Measurements from ENCODE around the gene TRIM33. TPM values are rescaled to one million over a fixed set of nuclear protein-coding genes. Genes with fewer than 3 reads are reported as not detected.
"Not testable (repeated sequence)": the region's sequence is repeated elsewhere in the genome, so short reads cannot be mapped to it uniquely, and the experiment has no call there.

The TRIM33 gene
- total and polyA plus RNA-seq, 2 donors (not counting 1 experiment from before 2014, with no cell fraction given), result 17.8 to 21.5 TPM

- no peaks in the 10 kb centered on the region for H3K36me3 ChIP-seq (ENCODE audit: control insufficient read depth, insufficient read depth, low read length)
- no peaks in the 10 kb centered on the region for H3K27me3 ChIP-seq (ENCODE audit: control insufficient read depth, insufficient read depth, low read length)
- no peaks in the 10 kb centered on the region for H3K9me3 ChIP-seq (ENCODE audit: control insufficient read depth, insufficient read depth, low read depth, low read length)
- H3K4me3 ChIP-seq (replicated peaks in 1 of 4; ENCODE audit: control extremely low read depth in 1 of 4, insufficient read depth in 1 of 4, low read depth in 3 of 4, low read length in 4 of 4), result no peak overlapping the region
- TF ChIP-seq EZH2 (IDR thresholded peaks at IDR 0.05; ENCODE audit: low read length, missing control alignments) (no peak), CTCF (conservative IDR thresholded peaks at IDR 0.05 in 1 of 2, IDR thresholded peaks at IDR 0.05 in 1 of 2; ENCODE audit: low read depth in 1 of 2, low read length in 2 of 2) (no peak)
- DNase-seq (ENCODE audit: low read depth in 2 of 2), result no peak
- H3K4me2 ChIP-seq (ENCODE audit: extremely low read depth, insufficient read depth, low read length), result no peak overlapping the region
- no peaks in the 10 kb centered on the region for H4K20me1 ChIP-seq (ENCODE audit: control insufficient read depth, extremely low read depth, insufficient read depth, low read length)
- no peaks in the 10 kb centered on the region for H3K79me2 ChIP-seq (ENCODE audit: control insufficient read depth, insufficient read depth, low read length)
- H3K9ac ChIP-seq (ENCODE audit: insufficient read depth, low read length), result no peak overlapping the region
- no peak overlapping the region for H2AFZ ChIP-seq (ENCODE audit: low read length)
- H3K4me1 ChIP-seq (ENCODE audit: control insufficient read depth, extremely low read depth, insufficient read depth, low read length), result no peaks in the 10 kb centered on the region
- H3K27ac ChIP-seq (ENCODE audit: insufficient read depth, low read length), result no peak overlapping the region
Observed at GRCh38 chr1:114367810-114368209, 143.2 kb downstream of the TRIM33 start.

- H3K27me3 ChIP-seq (ENCODE audit: control insufficient read depth, insufficient read depth, low read length); H3K79me2 ChIP-seq (ENCODE audit: control insufficient read depth, insufficient read depth, low read length); H3K27ac ChIP-seq (ENCODE audit: insufficient read depth, low read length); DNase-seq (ENCODE audit: low read depth in 2 of 2); H3K36me3 ChIP-seq (ENCODE audit: control insufficient read depth, insufficient read depth, low read length); H4K20me1 ChIP-seq (ENCODE audit: control insufficient read depth, extremely low read depth, insufficient read depth, low read length); H2AFZ ChIP-seq (ENCODE audit: low read length); H3K4me3 ChIP-seq (replicated peaks in 1 of 4; ENCODE audit: control extremely low read depth in 1 of 4, insufficient read depth in 1 of 4, low read depth in 3 of 4, low read length in 4 of 4); H3K4me2 ChIP-seq (ENCODE audit: extremely low read depth, insufficient read depth, low read length); H3K9me3 ChIP-seq (ENCODE audit: control insufficient read depth, insufficient read depth, low read depth, low read length); H3K4me1 ChIP-seq (ENCODE audit: control insufficient read depth, extremely low read depth, insufficient read depth, low read length); H3K9ac ChIP-seq (ENCODE audit: insufficient read depth, low read length): not testable (repeated sequence)
Observed at GRCh38 chr1:114363230-114363629, 147.8 kb downstream of the TRIM33 start.

GRCh38 chr1:114359791-114360190, 151.2 kb downstream of the TRIM33 start:
- H4K20me1 ChIP-seq (ENCODE audit: control insufficient read depth, extremely low read depth, insufficient read depth, low read length), result no peaks in the 10 kb centered on the region
- no peak overlapping the region for H3K9ac ChIP-seq (ENCODE audit: insufficient read depth, low read length)
- no peak overlapping the region for H3K4me2 ChIP-seq (ENCODE audit: extremely low read depth, insufficient read depth, low read length)
- no peaks in the 10 kb centered on the region for H3K36me3 ChIP-seq (ENCODE audit: control insufficient read depth, insufficient read depth, low read length)
- no peaks in the 10 kb centered on the region for H3K4me1 ChIP-seq (ENCODE audit: control insufficient read depth, extremely low read depth, insufficient read depth, low read length)
- TF ChIP-seq CTCF (conservative IDR thresholded peaks at IDR 0.05 in 1 of 2, IDR thresholded peaks at IDR 0.05 in 1 of 2; ENCODE audit: low read depth in 1 of 2, low read length in 2 of 2) (no peak), EZH2 (IDR thresholded peaks at IDR 0.05; ENCODE audit: low read length, missing control alignments) (no peak)
- H3K4me3 ChIP-seq (replicated peaks in 1 of 4; ENCODE audit: control extremely low read depth in 1 of 4, insufficient read depth in 1 of 4, low read depth in 3 of 4, low read length in 4 of 4), result no peak overlapping the region
- no peaks in the 10 kb centered on the region for H3K9me3 ChIP-seq (ENCODE audit: control insufficient read depth, insufficient read depth, low read depth, low read length)
- no peak overlapping the region for H3K27ac ChIP-seq (ENCODE audit: insufficient read depth, low read length)
- no peaks in the 10 kb centered on the region for H3K79me2 ChIP-seq (ENCODE audit: control insufficient read depth, insufficient read depth, low read length)
- H2AFZ ChIP-seq (ENCODE audit: low read length), result no peak overlapping the region
- no peaks in the 10 kb centered on the region for H3K27me3 ChIP-seq (ENCODE audit: control insufficient read depth, insufficient read depth, low read length)
- DNase-seq (ENCODE audit: low read depth in 2 of 2), result no peak

Data from fibroblast of lung (primary cell).